K562 (cell line): ENCODE results near the gene RNF144A. TPM values are rescaled to one million over a fixed set of nuclear protein-coding genes. Genes with fewer than 3 reads are reported as not detected.

Experiments used
- CCAR2 ChIP-seq: fragments of 200-400 bp; formaldehyde crosslinking; IDR thresholded peaks from 2 replicates; pipeline ENCODE4 v1.6.1; 2017; ENCODE audit warnings: mild to moderate bottlenecking, low read depth, low read length
- FOXM1 ChIP-seq, 2 experiments: fragments of 450-650 bp in 1 of 2; sonication (generic) in 1 of 2; formaldehyde crosslinking in 1 of 2; IDR thresholded peaks; 2 replicates each; pipeline versions ENCODE4 v1.6.1 to v1.9.0; 2017 to 2022; ENCODE audit warnings: low read depth in 2 of 2, mild to moderate bottlenecking in 2 of 2, missing genetic modification reagents in 1 of 2, moderate library complexity in 1 of 2
- HDAC6 ChIP-seq: IDR thresholded peaks from 2 replicates; pipeline ENCODE4 v1.6.1; 2012; ENCODE audit warnings: low read depth, mild to moderate bottlenecking, control low read depth, inconsistent platforms, low read length, moderate library complexity
- KDM4B ChIP-seq, 2 experiments: fragments of 450-650 bp in 1 of 2; sonication (generic) in 1 of 2; IDR thresholded peaks; 2 replicates each; pipeline ENCODE4 v1.6.1; 2016 to 2017; ENCODE audit warnings: borderline replicate concordance in 2 of 2, antibody characterized with exemption in 1 of 2, low read depth in 1 of 2, mild to moderate bottlenecking in 1 of 2
- MTA2 ChIP-seq: fragments of 450-650 bp; IDR thresholded peaks from 2 replicates; pipeline ENCODE4 v1.6.1; 2016; ENCODE audit warnings: low read depth
- NKRF ChIP-seq: fragments of 450-650 bp; IDR thresholded peaks from 2 replicates; pipeline ENCODE4 v1.6.1; 2016; ENCODE audit warnings: borderline replicate concordance
- PCBP2 ChIP-seq: fragments of 200-400 bp; formaldehyde crosslinking; IDR thresholded peaks from 2 replicates; pipeline ENCODE4 v1.6.1; 2018; ENCODE audit warnings: low read length, low read depth, mild to moderate bottlenecking, moderate library complexity; ENCODE audit not compliant: poor library complexity, severe bottlenecking
- POLR2G ChIP-seq: fragments of 200-400 bp; formaldehyde crosslinking; IDR thresholded peaks from 2 replicates; pipeline ENCODE4 v1.6.1; 2017; ENCODE audit warnings: low read depth, mild to moderate bottlenecking, antibody characterized with exemption, low read length, moderate library complexity
- SPI1 ChIP-seq: IDR thresholded peaks from 2 replicates; pipeline ENCODE4 v1.6.1; 2011; ENCODE audit warnings: low read depth, low read length, control low read depth, borderline replicate concordance
- ZEB2 ChIP-seq: fragments of 450-650 bp; IDR thresholded peaks from 2 replicates; pipeline ENCODE4 v1.6.1; 2016
- ZFP30 ChIP-seq: fragments of 250-450 bp; sonication (Bioruptor Pico); IDR thresholded peaks from 2 replicates; pipeline ENCODE4 v1.8.0; 2022; ENCODE audit warnings: moderate library complexity, mild to moderate bottlenecking, inconsistent platforms, borderline replicate concordance
- ZNF699 ChIP-seq: fragments of 250-450 bp; sonication (Bioruptor Pico); IDR thresholded peaks from 2 replicates; pipeline ENCODE4 v1.8.0; 2021; ENCODE audit warnings: mild to moderate bottlenecking, moderate library complexity; ENCODE audit not compliant: insufficient replicate concordance
- polyA plus RNA-seq, 8 experiments: library from polyadenylated mRNA; depleted of rRNA in 4 of 8; stranded (reverse) in 5 of 8; unstranded in 3 of 8; fragments of >200 nt; fragmentation: Nextera tagmentation in 2 of 8; fragmentation: Illumina TruSeq in 1 of 8; extraction: Ambion mirVana in 2 of 8; extraction: Trizol in 1 of 8; gene quantifications; 2 replicates each; pipeline versions ENCODE4 v1.2.1 to v1.2.3, GENCODE V29; 2011 to 2014; ENCODE audit warnings: inconsistent platforms in 1 of 8, missing spikeins in 1 of 8
- total RNA-seq, 7 experiments: library from RNA; depleted of rRNA in 6 of 7; stranded (reverse); fragments of >200 nt in 6 of 7; fragmentation: Illumina TruSeq in 2 of 7; extraction: Trizol in 2 of 7; gene quantifications; 2 replicates each; pipeline versions ENCODE4 v1.2.1 to v1.2.3, GENCODE V29; 2011 to 2021; ENCODE audit warnings: low replicate concordance in 1 of 7
- TF ChIP-seq, protein P1 (sequence below): fragments of 200-800 bp; sonication (Bioruptor generic); IDR thresholded peaks from 2 replicates; pipeline ENCODE4 v1.6.1; 2017; ENCODE audit warnings: missing genetic modification characterization, missing compliant biosample characterization
- TF ChIP-seq, protein P2 (sequence below): sonication (generic); formaldehyde crosslinking; IDR thresholded peaks from 2 replicates; pipeline ENCODE4 v1.8.0; 2022; ENCODE audit warnings: missing genetic modification reagents, mild to moderate bottlenecking, borderline replicate concordance
- TF ChIP-seq, protein P3 (sequence below): fragments of 250-450 bp; sonication (Bioruptor Pico); IDR thresholded peaks from 2 replicates; pipeline ENCODE4 v1.8.0; 2022; ENCODE audit warnings: inconsistent platforms
- TF ChIP-seq, protein P4 (sequence below): sonication (generic); formaldehyde crosslinking; IDR thresholded peaks from 2 replicates; pipeline ENCODE4 v1.8.1; 2023; ENCODE audit warnings: mild to moderate bottlenecking, missing genetic modification reagents
- TF ChIP-seq, protein P5 (sequence below): fragments of 450-650 bp; formaldehyde crosslinking; IDR thresholded peaks from 2 replicates; pipeline ENCODE4 v1.4.0; 2020; ENCODE audit warnings: mild to moderate bottlenecking, mixed read lengths

RNF144A gene
- total and polyA plus RNA-seq, 9 of the 15 experiments (the other 6 are each of a cell fraction or from before 2014, with no cell fraction given): 0.96 to 11.3 (median 6.2) TPM

DNA sequence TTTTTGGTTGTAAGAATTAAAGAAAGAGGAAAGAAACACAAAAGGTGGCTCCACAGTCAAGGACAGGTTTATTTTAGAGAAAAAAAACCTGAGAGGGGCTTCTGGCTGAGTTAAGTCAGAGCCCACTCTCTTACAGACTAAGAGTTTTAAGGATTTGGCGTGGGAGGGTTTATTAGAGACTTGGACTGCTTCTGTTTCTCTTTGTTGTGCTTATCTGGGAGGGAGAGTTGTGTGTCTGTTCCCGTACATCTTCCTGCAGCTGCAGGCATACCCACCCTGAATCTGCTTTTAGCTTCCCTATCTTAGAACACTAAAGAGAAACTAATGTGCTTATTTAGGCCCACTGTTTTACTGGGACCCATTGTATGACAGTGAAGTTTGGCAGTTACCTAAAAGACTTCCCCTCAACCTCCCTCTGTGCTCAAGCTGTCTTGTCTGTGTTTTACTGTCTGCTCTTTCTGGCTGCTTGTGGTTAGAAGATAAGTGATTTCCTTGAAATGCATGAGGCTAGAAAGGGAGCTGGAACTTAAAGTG is 36.9 kb upstream of the RNF144A start (continued):
- TF ChIP-seq, protein P1, sequence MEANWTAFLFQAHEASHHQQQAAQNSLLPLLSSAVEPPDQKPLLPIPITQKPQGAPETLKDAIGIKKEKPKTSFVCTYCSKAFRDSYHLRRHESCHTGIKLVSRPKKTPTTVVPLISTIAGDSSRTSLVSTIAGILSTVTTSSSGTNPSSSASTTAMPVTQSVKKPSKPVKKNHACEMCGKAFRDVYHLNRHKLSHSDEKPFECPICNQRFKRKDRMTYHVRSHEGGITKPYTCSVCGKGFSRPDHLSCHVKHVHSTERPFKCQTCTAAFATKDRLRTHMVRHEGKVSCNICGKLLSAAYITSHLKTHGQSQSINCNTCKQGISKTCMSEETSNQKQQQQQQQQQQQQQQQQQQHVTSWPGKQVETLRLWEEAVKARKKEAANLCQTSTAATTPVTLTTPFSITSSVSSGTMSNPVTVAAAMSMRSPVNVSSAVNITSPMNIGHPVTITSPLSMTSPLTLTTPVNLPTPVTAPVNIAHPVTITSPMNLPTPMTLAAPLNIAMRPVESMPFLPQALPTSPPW (CRISPR knock-in tag): peak; percentile 42; the same call in 1 of the 2 replicates
- TF ChIP-seq, protein P2, sequence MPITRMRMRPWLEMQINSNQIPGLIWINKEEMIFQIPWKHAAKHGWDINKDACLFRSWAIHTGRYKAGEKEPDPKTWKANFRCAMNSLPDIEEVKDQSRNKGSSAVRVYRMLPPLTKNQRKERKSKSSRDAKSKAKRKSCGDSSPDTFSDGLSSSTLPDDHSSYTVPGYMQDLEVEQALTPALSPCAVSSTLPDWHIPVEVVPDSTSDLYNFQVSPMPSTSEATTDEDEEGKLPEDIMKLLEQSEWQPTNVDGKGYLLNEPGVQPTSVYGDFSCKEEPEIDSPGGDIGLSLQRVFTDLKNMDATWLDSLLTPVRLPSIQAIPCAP (CRISPR knock-in tag): no peak
- TF ChIP-seq, protein P3, sequence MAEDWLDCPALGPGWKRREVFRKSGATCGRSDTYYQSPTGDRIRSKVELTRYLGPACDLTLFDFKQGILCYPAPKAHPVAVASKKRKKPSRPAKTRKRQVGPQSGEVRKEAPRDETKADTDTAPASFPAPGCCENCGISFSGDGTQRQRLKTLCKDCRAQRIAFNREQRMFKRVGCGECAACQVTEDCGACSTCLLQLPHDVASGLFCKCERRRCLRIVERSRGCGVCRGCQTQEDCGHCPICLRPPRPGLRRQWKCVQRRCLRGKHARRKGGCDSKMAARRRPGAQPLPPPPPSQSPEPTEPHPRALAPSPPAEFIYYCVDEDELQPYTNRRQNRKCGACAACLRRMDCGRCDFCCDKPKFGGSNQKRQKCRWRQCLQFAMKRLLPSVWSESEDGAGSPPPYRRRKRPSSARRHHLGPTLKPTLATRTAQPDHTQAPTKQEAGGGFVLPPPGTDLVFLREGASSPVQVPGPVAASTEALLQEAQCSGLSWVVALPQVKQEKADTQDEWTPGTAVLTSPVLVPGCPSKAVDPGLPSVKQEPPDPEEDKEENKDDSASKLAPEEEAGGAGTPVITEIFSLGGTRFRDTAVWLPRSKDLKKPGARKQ (CRISPR knock-in tag): no peak
- TF ChIP-seq ZNF699 (CRISPR knock-in tag): no peak
- TF ChIP-seq MTA2: peak; percentile 87
- TF ChIP-seq, protein P4, sequence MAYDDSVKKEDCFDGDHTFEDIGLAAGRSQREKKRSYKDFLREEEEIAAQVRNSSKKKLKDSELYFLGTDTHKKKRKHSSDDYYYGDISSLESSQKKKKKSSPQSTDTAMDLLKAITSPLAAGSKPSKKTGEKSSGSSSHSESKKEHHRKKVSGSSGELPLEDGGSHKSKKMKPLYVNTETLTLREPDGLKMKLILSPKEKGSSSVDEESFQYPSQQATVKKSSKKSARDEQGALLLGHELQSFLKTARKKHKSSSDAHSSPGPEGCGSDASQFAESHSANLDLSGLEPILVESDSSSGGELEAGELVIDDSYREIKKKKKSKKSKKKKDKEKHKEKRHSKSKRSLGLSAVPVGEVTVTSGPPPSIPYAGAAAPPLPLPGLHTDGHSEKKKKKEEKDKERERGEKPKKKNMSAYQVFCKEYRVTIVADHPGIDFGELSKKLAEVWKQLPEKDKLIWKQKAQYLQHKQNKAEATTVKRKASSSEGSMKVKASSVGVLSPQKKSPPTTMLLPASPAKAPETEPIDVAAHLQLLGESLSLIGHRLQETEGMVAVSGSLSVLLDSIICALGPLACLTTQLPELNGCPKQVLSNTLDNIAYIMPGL (CRISPR knock-in tag): no peak
- TF ChIP-seq, protein P5, sequence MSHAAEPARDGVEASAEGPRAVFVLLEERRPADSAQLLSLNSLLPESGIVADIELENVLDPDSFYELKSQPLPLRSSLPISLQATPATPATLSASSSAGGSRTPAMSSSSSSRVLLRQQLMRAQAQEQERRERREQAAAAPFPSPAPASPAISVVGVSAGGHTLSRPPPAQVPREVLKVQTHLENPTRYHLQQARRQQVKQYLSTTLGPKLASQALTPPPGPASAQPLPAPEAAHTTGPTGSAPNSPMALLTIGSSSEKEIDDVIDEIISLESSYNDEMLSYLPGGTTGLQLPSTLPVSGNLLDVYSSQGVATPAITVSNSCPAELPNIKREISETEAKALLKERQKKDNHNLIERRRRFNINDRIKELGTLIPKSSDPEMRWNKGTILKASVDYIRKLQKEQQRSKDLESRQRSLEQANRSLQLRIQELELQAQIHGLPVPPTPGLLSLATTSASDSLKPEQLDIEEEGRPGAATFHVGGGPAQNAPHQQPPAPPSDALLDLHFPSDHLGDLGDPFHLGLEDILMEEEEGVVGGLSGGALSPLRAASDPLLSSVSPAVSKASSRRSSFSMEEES (CRISPR knock-in tag): no peak
- TF ChIP-seq NKRF: no peak; the same call in 1 of the 2 replicates
- no peak for TF ChIP-seq HDAC6
- TF ChIP-seq ZEB2: peak; percentile 63
- TF ChIP-seq ZFP30 (CRISPR knock-in tag): no peak
- no peak for TF ChIP-seq KDM4B (IDR thresholded peaks at IDR 0.05; ENCODE audit: borderline replicate concordance in 2 of 2, low read depth in 1 of 2)
- TF ChIP-seq SPI1: peak; percentile 61; the same call in 1 of the 2 replicates
- TF ChIP-seq POLR2G: no peak
- peak; percentile 84 for TF ChIP-seq FOXM1 (IDR thresholded peaks at IDR 0.05; ENCODE audit: low read depth)
- no peak for TF ChIP-seq FOXM1 (CRISPR knock-in tag; IDR thresholded peaks at IDR 0.05; ENCODE audit: low read depth)
- TF ChIP-seq PCBP2: no peak
- TF ChIP-seq CCAR2: no peak
